Peyer's patch (tissue), 4 donors: ENCODE data around the gene KIAA0319L.

Experiments used
- CTCF ChIP-seq, 6 experiments: fragments of 450-650 bp in 4 of 6; fragments of 200-600 bp in 2 of 6; sonication (generic) in 1 of 6; IDR thresholded peaks; one replicate each; pipeline ENCODE4 v1.5.1; 2017 to 2019; ENCODE audit warnings: antibody characterized with exemption in 6 of 6, mild to moderate bottlenecking in 3 of 6, moderate library complexity in 1 of 6
- POLR2A ChIP-seq, 2 donors: fragments of 450-650 bp; IDR thresholded peaks; one replicate each; pipeline ENCODE4 v1.5.1; 2017; ENCODE audit warnings: antibody characterized with exemption in 2 of 2, mild to moderate bottlenecking in 2 of 2, moderate library complexity in 2 of 2

DNA sequence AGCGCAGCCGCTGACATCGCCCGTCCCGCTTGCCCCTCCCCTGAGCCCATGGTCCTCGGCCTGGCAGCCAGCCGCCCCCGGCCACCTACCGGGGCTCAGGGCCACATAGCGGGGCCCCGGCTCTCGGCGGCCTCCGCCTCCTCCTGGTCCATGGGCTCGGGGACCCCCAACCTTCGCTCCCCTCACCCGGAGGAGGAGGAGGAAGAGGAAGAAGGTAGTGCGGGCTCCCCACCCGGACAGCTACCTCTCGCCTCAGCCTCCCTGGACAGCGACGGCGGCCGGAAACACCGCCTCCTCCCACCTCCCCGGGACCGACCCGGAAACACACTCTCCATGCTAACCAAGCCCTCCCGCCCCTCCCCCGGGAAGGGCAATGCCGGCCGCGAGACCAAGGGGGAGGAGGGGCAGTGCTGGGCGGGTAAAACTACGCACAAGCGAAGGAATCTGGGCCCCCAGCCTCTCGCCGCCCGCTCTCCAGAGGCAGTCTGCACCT, at the start of gene KIAA0319L:
- TF ChIP-seq CTCF (IDR thresholded peaks at IDR 0.05): no peak
- TF ChIP-seq POLR2A (IDR thresholded peaks at IDR 0.05): peak in 1 of 2 donors; percentile 54
